GM19395 (cell line): ENCODE data around the gene ASCL2.
"Not testable (repeated sequence)": the region's sequence is repeated elsewhere in the genome, so short reads cannot be mapped to it uniquely, and the experiment has no call there.

Experiments used
- ATAC-seq: cut with Tn5 transposase; IDR thresholded peaks from one replicate; pipeline ENCODE4 v1.9.1; 2021; ENCODE audit warnings: mild to moderate bottlenecking, moderate library complexity; ENCODE audit not compliant: unreplicated experiment

The ASCL2 gene

DNA sequence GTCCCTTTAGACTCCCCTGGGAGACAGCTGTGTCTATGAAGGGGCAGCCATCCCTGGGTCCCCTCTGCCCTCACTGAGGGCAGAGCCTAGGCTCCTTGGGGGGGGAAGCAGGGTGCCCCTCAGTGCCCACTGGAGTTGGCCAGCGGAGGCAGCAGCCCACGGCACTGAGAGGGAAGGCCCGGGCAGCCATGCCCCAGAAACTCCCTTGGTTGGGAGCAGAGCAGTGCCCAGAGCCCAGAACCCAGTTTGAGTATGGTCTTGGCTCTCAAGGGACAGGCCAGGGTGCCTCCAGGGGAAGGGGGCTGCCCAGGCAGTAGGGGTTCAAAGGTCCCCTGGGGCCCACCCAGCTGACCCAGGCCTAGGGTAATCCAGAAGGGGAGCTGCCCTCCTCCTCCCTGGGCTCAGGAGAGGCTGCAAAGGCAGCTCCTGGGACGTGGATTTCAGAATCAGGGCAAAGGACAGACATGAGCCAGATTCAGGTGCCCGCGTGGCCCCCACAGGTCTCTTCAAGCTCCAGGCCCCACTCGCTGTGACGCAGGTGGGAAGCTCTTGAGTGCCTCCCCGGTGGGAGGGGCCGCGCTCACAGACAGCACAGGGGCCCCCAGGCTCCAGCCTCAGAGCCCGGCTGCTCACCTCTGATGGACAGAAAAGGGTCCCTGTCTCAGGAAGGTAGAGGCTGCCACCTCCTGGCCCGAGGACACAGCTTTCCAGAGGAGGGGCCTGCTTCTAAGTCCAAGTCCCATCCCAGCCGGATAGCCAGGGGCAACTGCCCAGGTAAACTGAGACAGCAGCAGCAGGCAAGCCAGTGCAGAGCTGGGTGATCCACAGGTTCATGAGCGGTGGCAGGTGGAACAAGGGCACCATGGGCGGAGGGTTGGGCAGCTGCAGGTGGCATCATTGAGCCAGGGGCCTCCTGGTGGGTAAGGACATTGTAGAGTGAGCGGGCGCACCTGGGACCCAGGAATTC is 28.7 kb upstream of the ASCL2 start:
- ATAC-seq: no peak

DNA sequence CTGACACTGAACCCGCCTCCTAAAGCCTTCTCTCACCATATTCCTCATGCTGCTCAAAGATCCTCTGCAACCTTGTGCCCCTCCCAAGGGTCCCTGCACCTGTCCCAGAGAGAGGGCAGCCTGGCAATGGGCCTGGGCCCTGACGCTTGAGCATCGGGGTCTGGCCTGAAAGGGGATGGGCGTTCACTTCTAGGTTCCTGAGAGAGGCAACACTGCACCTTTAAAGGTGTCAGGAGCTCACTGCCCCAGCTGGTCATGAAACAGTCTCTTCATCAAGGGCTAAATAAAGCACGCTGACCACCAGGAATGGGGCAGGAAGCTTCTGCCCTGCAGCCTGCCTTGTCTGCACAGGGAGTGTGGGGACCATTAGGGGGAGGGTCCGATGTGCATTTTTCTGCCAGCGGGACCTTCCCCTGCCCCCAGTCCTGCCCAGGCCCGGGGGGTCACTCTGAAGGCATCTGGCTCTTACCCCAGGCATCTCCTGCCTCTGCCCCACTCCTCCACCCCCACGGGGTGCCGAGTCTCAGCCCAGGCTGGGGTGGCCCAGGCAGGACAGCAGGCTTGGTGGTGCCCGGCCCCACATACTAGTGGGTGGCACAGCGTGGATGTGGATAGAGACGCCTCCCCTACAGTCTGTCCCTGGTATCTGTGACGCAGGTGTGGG is 27.9 kb upstream of the ASCL2 start:
- no peak for ATAC-seq

DNA sequence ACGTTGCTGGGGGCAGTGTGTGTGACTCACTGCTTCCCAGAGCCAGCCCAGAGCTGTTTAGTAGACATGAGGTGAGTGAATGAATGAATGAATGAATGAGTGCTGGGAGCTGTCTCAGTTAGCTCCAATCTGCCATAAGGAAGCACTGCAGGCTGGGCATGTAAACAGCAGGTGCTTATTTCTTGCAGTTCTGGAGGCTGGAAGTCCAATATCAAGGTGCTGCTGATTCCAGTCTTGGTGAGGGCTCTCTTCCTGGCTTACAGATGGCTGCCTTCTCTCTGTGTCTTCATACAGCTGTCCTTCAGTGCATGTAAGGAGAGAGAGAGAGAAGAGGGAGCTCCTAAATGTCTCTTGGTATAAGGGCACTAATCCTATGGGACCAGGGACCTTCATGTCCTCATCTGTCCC is 27.2 kb upstream of the ASCL2 start:
- no peak for ATAC-seq

DNA sequence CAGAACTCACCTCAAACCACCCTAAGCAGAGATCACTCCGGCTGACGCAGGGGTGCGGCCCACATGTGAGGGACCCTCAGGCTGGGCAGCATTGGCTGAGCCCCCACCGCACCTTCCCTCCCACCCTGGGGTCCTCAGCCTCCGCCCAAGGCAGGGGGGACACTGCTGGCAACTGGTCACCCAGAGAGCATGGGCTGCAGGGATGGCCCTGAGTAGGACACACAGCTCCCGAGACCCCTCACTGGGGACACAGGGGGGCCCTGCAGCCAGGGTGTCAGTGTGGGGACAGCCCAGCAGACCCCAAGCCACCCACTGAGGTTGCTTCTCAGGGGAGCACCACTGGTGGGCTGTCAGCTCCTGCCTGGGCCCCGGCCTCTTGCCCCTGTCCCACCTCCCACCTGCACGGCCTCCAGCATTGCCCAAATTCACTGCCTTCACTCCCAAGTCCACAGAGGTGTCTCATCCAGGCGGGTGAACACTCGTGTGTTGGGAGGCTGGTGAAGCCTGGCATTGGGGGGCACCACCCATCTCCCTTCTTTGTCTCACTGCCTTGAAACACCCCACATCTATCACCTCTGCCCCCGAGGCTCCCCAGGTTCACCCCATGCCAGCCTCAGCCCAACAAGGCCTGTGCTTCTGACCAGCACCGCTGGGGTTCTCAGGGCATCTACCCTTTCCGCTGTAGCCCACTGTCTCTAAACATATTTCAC is 26.7 kb upstream of the ASCL2 start:
- ATAC-seq: no peak

DNA sequence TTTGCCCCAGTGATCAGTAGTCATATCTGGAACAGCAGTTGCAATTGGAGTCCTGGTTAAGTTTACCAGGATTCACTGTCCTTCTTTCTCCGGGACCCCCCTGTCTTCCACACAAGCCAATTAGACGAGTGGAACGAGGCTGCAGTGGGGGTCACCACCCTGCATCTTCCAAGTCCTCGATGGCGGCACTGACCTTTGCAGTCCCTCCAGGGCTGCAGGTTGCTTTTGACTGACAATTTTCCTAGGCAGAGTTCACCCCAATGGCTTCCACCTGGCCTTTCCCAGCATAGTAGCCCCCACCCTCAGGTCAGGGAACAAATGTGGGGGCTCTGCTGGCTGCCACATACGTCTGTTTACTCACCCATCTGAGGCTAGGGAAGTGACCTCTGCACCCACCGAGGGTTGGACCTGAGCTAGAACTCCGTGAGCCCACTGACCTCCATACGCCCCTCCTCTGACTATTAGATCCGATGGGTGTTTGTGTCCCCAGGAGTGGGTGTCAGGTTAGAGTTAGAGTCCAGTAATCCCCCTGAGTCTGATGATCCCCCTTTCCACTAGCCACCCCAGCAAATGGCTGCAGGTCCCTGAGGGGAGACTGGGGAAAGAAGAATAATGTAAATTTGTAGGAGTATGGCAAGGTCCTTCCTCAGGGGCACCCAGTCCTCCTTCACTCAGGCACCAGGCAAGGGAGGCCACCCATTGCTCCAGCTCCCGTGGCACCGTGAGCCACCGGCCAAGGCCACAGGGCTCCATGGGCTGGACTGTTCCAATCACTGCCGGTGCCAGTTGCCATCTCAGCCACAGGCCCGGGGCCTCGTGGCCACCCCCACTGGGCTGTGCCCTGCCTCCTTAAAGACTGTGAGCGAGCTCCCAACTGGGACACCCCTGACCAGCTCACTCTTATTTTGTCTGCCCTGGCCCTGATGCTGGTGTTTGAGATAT is 25.9 kb upstream of the ASCL2 start:
- ATAC-seq: no peak

DNA sequence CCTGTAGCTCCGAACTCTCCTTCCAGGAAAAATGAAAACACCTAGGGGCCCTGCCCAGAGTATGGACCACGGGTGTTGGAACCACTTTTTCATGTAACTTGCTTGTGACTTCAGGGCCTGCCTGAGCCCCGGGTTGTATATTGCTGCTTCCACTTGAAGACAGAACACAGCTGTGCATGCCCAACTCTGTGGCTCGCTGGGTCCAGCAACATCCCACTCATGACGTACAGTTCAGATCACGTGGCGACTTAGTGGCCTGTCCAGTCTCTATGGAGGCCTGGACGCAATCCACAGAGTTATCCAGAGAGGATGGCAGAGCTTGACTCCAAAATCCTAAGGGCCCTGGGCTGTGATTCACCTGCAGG is 24.5 kb upstream of the ASCL2 start:
- ATAC-seq: no peak

DNA sequence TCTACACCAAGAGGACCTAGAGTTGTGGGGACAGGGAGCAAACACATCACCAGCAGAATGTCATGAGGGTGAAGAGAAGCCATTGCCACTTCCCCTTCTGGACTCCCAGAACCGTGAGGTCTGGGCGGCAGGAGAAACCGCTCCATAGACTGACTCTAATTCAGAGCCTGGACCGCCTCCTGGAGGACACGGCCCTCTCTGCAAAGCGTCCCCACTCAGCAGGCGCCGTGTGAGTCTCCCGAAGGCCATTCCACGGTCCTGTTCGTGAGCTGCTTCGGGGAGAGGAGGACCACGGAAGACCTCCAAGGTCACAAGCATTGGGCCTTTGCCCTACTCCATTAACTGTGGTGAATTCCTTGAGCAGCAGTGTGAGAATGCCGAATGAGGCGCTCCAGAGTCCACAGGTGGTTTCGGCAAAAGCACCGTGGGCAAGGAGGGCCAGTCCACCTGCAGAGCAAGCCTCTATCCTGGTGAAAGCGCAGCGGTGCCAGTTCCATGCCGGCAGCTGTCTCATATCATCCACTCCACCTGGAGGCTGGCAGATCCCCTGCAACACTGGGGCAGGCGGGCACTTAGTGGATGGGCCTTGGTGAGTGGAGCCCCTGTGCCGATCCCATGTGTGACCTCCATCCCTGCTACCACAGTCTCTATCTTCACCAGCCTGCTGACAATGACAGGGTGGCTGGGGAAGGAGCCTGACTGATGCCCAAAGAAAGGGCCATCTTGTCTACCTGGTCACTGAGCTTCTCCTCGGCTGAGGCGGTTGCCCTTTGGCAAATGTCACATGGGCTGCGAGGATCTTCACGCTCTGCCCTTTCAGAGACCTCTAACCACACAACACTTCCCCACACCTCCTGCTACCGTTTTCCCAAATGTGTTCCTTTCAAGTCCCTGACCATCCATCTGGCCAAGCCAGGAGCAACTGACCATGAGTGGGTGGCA is 23.9 kb upstream of the ASCL2 start:
- ATAC-seq: no peak

DNA sequence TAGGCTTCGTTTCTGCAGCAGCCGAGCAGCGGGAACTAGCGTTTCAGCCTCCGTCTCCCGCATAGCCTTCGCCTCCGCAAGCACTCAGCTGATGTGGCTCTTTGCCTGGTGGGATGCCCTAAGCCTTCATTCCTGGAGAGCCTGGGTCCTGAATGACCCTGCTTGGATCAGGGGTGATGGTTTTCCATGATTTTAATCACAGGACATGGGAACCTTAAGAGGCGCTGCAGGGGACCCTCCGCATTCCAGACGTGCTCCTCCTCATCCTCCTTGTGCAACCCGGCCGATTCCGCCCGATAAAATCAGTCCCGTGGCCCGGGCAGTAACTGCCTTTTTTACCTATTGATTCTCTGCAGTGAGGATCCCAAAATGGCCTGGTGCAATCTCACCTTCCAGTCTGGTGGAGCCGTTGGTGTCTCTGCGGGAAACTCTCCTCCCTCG is 23.2 kb upstream of the ASCL2 start:
- no peak for ATAC-seq

DNA sequence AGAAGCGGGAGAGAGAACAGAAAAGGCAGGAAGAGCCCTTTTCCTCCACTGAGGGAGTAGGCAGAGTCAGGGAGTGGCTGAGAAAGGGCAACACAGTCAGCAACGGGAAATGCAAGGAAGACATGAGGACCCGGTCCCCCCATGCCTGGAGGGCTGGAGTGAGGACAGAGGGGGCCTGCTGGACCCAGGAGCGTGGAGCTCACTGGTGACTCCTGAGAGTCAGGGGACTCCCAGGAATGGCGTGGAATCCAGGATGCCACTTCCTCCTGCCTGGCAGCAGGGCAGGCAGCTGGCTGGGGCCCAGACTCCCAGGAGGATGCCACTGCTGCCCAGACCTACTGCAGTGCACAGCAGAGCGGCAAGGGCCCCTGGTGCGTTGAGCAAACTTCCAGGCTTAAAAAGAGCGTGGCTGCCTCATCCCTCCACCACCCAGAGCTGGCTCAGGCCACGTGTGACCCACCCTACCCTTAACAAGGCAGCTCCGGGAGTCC is 20.0 kb upstream of the ASCL2 start:
- ATAC-seq: no peak

DNA sequence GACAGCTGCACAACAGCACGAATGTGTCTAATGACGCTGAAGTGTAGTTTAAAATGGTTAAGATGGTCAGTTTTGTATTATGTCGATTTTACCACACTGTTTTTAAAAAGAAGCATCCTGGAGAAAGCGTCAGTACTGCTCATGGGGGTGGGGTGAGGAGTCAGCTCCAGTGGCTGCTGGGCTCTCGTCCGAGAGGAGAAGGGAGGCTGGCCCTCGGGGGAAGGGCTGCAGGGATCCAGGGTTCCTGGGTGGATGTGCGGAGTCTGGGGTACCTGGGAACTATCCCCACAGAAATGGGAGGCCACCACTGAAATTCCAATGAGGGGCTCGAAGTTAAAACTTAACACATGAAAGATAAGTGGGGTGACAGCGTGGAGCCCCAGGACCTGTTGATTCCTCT is 19.5 kb upstream of the ASCL2 start:
- ATAC-seq: no peak

DNA sequence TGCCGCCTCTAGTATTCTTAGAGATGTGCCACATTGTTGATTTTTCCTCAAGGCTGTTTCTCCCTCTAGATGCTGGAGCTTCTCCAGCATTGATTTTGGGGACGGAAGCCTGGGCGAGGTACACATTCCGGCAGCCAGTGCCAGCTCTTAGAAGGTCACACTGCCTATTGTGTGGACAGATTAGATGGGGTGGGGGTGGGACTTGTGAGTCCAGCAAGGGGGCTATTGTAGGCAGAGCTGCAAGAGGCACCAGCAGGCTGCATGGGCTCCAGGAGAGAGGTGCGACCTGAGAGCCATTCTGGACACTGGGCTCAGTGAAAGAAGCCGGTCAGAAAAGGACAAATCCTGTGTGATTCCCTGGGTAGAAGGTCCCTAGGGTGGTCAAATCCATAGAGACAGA is 19.0 kb upstream of the ASCL2 start:
- no peak for ATAC-seq

DNA sequence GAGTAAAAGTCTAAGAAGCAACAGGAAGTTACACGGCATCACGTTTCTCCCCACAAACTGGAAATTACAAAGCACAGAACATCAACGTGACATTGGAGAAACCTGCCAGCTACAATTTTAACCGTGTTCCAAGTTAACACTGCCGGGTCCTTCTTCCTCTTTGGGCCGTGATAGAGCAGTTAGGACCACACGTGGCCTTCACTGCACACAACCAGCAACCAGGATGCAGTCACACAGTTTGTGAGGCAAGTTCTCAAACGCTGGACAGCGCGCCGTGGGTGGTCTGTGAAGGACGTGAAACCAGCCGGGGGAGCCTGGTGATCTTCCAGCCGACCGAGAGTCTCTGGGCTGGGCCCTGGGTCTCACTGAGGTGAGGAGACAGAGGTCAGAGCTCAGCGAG is 16.7 kb upstream of the ASCL2 start:
- ATAC-seq: no peak

DNA sequence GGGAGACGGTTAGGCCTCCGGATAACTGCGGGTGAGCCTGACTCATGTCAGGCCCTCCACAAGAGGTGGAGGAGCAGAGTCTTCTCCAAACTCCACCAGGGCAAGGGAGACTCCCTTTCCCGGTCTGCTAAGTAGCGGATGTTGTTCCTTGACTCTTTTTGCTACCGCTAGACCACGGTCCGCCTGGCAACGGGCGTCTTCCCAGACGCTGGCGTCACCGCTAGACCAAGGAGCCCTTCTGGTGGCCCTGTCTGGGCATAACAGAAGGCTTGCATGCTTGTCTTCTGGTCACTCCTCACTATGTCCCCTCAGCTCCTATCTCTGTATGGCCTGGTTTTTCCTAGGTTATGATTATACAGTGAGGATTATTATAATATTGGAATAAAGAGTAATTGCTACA is 16.0 kb upstream of the ASCL2 start:
- ATAC-seq: not testable (repeated sequence)

DNA sequence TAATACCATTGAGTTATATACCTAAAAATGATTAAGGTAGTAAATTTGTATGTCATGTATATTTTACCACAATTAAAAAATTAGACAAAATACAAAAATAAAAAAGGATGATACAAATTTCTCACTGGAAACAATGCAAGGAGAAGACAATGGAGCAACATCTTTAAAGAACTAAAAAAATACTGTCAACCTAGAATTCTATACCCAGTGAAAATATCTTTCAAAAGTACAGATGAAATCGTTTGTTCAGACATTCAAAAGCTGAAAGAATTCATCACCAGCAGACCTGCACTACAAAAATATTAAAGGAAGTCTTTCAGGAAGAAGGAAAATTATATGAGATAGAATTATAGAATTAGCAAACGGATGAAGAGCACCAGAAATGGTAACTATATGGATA is 9.8 kb upstream of the ASCL2 start:
- ATAC-seq: no peak

DNA sequence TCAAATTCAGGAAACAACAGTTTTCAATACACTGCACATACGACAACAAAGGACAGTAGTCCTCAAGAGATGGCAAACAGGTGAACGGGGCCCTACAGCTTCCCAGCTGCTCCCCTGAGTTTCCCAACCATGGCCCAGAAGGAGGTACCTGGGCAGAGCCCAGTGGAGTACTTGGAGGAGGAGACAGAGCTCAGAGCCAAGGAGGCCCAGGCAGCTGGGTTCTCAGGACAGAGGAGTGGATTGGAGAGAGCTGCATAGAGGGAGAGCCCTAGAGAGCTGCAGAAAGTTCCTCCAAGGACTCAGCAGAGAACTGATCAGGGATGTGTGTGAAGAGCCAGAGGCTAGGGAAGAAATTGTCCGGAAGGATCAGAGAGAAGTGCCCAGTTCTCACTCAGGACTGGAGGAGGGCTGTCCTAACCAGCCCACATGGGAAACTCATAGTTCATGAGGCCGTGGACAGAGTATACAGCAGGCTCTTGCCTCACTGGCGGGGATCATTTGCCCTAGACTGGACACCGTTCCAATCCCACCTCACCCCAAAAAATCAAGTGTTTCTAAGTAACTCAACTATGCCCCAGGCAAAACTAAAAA is 7.6 kb upstream of the ASCL2 start:
- no peak for ATAC-seq

DNA sequence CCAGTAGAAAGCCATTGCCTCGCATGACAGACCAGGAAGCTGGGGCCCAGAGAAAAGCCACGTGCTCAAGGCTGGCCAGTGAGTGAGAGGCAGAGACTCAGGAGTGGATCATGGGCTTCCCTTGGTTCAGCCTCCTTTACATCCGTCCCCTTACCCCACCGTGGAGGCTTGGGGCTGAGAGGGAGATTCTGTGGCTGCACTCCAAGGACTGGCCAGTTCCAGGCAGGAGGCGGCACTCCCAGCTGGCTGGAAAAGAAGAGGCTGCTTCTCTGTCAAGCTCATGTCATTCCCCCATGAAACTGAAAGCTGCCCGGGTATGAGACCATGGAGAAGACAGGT is 6.6 kb upstream of the ASCL2 start:
- ATAC-seq: no peak

DNA sequence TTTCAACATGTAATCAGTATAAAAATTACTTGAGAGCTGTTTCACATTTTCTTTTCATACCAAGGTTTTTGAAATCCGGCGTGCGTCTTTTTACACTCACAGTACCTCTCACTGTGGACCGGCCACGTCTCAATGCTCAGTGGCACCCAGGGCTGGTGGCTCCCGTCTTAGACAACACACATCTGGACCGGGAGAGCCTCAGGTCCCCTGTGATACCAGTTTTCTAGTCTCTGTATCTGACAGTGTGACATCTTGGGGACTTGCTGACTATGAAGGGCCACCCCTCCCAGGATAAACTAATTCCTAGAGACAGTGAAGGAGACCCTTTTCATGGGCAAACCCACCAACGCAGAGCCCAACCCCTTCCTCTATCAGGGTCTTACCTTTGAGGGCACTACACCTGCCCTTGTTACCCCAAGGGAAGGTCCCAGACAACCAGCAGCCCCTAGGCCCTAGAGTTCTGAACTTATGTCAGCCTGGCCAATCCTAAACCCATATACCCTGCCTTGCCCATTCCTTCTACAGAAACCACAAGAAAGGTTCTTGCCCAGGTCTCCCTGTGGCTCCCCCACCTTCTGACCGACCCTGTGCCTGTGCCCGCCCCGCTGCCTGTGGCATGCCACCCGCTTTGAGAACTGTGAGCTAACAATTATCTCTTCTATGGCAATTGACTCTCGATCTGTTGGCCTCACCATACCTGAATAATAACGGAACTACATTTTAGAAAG is 6.1 kb upstream of the ASCL2 start:
- ATAC-seq: no peak
